Cardiac muscle cell (in vitro differentiated cells and primary cell): ENCODE data around the gene ZNF503. TPM values are rescaled to one million over a fixed set of nuclear protein-coding genes. Genes with fewer than 3 reads are reported as not detected.

Source experiments
- DNase-seq, 2 donors: peaks; one replicate each; pipeline versions ENCODE4 v3.0.0 to v3.0.0-alpha.2; 2010 to 2017; ENCODE audit warnings: low read depth in 1 of 2, low spot score in 1 of 2
- H3K27ac ChIP-seq: fragments of 200-600 bp; sonication (generic); 2 replicates; pipeline ENCODE4 v1.5.1; 2016
- H3K27me3 ChIP-seq: fragments of 200-600 bp; sonication (generic); 2 replicates; pipeline ENCODE4 v1.6.0; 2016; ENCODE audit warnings: control low read depth
- H3K36me3 ChIP-seq: fragments of 200-600 bp; sonication (generic); 2 replicates; pipeline ENCODE4 v1.5.1; 2016; ENCODE audit warnings: control low read depth
- H3K4me1 ChIP-seq: fragments of 200-600 bp; sonication (generic); 2 replicates; pipeline ENCODE4 v1.8.1; 2017; ENCODE audit warnings: low read depth, mild to moderate bottlenecking, mixed run types
- H3K4me3 ChIP-seq: fragments of 200-600 bp; sonication (generic); 2 replicates; pipeline ENCODE4 v1.5.1; 2016; ENCODE audit warnings: mild to moderate bottlenecking
- H3K9me3 ChIP-seq: fragments of 200-600 bp; sonication (generic); 2 replicates; pipeline ENCODE4 v1.5.1; 2017; ENCODE audit warnings: low read depth, mild to moderate bottlenecking, control low read depth
- CTCF ChIP-seq: IDR thresholded peaks from 2 replicates; pipeline ENCODE4 v1.5.1; 2012; ENCODE audit warnings: low read depth, mild to moderate bottlenecking, low read length
- polyA plus RNA-seq: library from polyadenylated mRNA; unstranded; fragments of >200 nt; fragmentation: Nextera tagmentation; extraction: Ambion mirVana; gene quantifications from 2 replicates; pipeline ENCODE4 v1.2.1, GENCODE V29; 2016
- total RNA-seq: library from RNA; depleted of rRNA; stranded (reverse); fragments of >200 nt; gene quantifications from 2 replicates; pipeline ENCODE4 v1.2.3, GENCODE V29; 2016

Gene ZNF503
- total RNA-seq (110 and 124 TPM in 2 replicates), polyA plus RNA-seq (37.3 and 41.8 TPM in 2 replicates)

GRCh38 chr10:75401569-75402485 is at the start of gene ZNF503:
Gene ZNF503, minus strand, starts transcription at chr10:75401764. Its CDS starts 345 bp downstream, at chr10:75401419.
- DNase-seq = peak; percentile 99
- Histone ChIP-seq H3K27me3 (peaks cover 38% of the 10 kb centered on the region), H3K9me3 (no peaks in the 10 kb centered on the region), H3K27ac (peak within 1 kb of the TSS; percentile 96), H3K4me1 (peaks cover 5% of the 10 kb centered on the region), H3K36me3 (peaks cover 6% of the 10 kb centered on the region), H3K4me3 (peak within 1 kb of the TSS; percentile 97)
- TF ChIP-seq CTCF = peak; percentile 26

- peaks cover 20% of the 10 kb centered on the region for H3K4me1 ChIP-seq
- peaks cover 14% of the 10 kb centered on the region for H3K27me3 ChIP-seq
- DNase-seq = no peak
- H3K9me3 ChIP-seq = no peaks in the 10 kb centered on the region
- no peak overlapping the region for H3K27ac ChIP-seq
- no peaks in the 10 kb centered on the region for H3K36me3 ChIP-seq
- H3K4me3 ChIP-seq = no peak overlapping the region
- TF ChIP-seq CTCF = no peak
Observed at GRCh38 chr10:75450644-75451640, 49.4 kb upstream of the ZNF503 start.

- TF ChIP-seq CTCF = no peak
- H3K27ac ChIP-seq = no peak overlapping the region
- peaks cover 14% of the 10 kb centered on the region for H3K27me3 ChIP-seq
- no peak overlapping the region for H3K4me3 ChIP-seq
- H3K36me3 ChIP-seq = no peaks in the 10 kb centered on the region
- H3K4me1 ChIP-seq = peaks cover 20% of the 10 kb centered on the region
- no peak for DNase-seq
- no peaks in the 10 kb centered on the region for H3K9me3 ChIP-seq
Observed at GRCh38 chr10:75450075-75450445, 48.5 kb upstream of the ZNF503 start.

GRCh38 chr10:75449382-75450074 is 48.0 kb upstream of the ZNF503 start:
- no peak overlapping the region for H3K27ac ChIP-seq
- no peak for TF ChIP-seq CTCF
- no peak for DNase-seq
- H3K4me1 ChIP-seq = peaks cover 20% of the 10 kb centered on the region
- H3K9me3 ChIP-seq = no peaks in the 10 kb centered on the region
- H3K36me3 ChIP-seq = no peaks in the 10 kb centered on the region
- H3K27me3 ChIP-seq = peaks cover 14% of the 10 kb centered on the region
- H3K4me3 ChIP-seq = no peak overlapping the region

- DNase-seq = no peak
Observed at GRCh38 chr10:75448166-75448565, 46.6 kb upstream of the ZNF503 start.

More at GRCh38 chr10:75448166-75448565, 46.6 kb upstream of the ZNF503 start:
- Histone ChIP-seq H3K27ac (no peak overlapping the region), H3K4me3 (no peak overlapping the region), H3K9me3 (no peaks in the 10 kb centered on the region), H3K4me1 (peaks cover 20% of the 10 kb centered on the region), H3K36me3 (no peaks in the 10 kb centered on the region), H3K27me3 (peaks cover 14% of the 10 kb centered on the region)
- no peak for TF ChIP-seq CTCF
